ENCODE results near the gene ATP6V1G1.
A peak's percentile ranks its signal among the peaks of the same experiment; 100 is the strongest.

The ATP6V1G1 gene

GRCh38 chr9:114560956-114561355, 26.6 kb upstream of the ATP6V1G1 start:
- Histone ChIP-seq H3K4me1 (ENCODE audit: control extremely low read depth in 1 of 4, control insufficient read depth in 4 of 4, insufficient read depth in 4 of 4, low read length in 3 of 4) (peaks cover 0 to 4% (median 0%) of the 10 kb centered on the region in 4 experiments), H3K36me3 (ENCODE audit: control insufficient read depth in 4 of 4, insufficient read depth in 4 of 4, low read length in 3 of 4) (no peaks in the 10 kb centered on the region), H3K4me3 (ENCODE audit: control insufficient read depth in 1 of 7, extremely low read depth in 1 of 7, insufficient read depth in 4 of 7, low read depth in 2 of 7, low read length in 6 of 7) (no peak overlapping the region), H3K9me3 (ENCODE audit: control extremely low read depth in 1 of 5, control insufficient read depth in 4 of 5, insufficient read depth in 2 of 5, low read depth in 1 of 5, low read length in 4 of 5) (no peaks in the 10 kb centered on the region), H3K27ac (ENCODE audit: insufficient read depth in 1 of 2, low read depth in 1 of 2, low read length in 2 of 2, poor library complexity in 1 of 2, severe bottlenecking in 2 of 2) (no peak overlapping the region), H3K27me3 (replicated peaks in 2 of 5; ENCODE audit: control insufficient read depth in 4 of 5, insufficient read depth in 5 of 5, low read length in 4 of 5) (no peaks in the 10 kb centered on the region)
- ChIA-PET CTCF (interaction anchor here (2.3 kb wide), 1 partner anchor 20 kb away, joined by 5 read pairs; no protein-coding TSS in a partner anchor), POLR2A (no interaction called here)
- DNase-seq = no peak
- 94% methylated on average over 3 of the region's 3 CpGs for WGBS (ENCODE audit: insufficient coverage)

GRCh38 chr9:114561771-114562170, 25.8 kb upstream of the ATP6V1G1 start:
- WGBS (ENCODE audit: insufficient coverage) = 97% methylated on average over 7 of the region's 7 CpGs
- no peak overlapping the region for H3K27ac ChIP-seq (ENCODE audit: insufficient read depth in 1 of 2, low read depth in 1 of 2, low read length in 2 of 2, poor library complexity in 1 of 2, severe bottlenecking in 2 of 2)
- H3K4me3 ChIP-seq (ENCODE audit: control insufficient read depth in 1 of 7, extremely low read depth in 1 of 7, insufficient read depth in 4 of 7, low read depth in 2 of 7, low read length in 6 of 7) = no peak overlapping the region
- peaks cover 0 to 4% (median 0%) of the 10 kb centered on the region in 4 experiments for H3K4me1 ChIP-seq (ENCODE audit: control extremely low read depth in 1 of 4, control insufficient read depth in 4 of 4, insufficient read depth in 4 of 4, low read length in 3 of 4)
- H3K27me3 ChIP-seq (replicated peaks in 2 of 5; ENCODE audit: control insufficient read depth in 4 of 5, insufficient read depth in 5 of 5, low read length in 4 of 5) = no peaks in the 10 kb centered on the region
- no peaks in the 10 kb centered on the region for H3K9me3 ChIP-seq (ENCODE audit: control extremely low read depth in 1 of 5, control insufficient read depth in 4 of 5, insufficient read depth in 2 of 5, low read depth in 1 of 5, low read length in 4 of 5)
- POLR2A ChIA-PET = no interaction called here
- no peaks in the 10 kb centered on the region for H3K36me3 ChIP-seq (ENCODE audit: control insufficient read depth in 4 of 4, insufficient read depth in 4 of 4, low read length in 3 of 4)
- no peak for DNase-seq
- CTCF ChIA-PET = interaction anchor here (2.3 kb wide), 1 partner anchor 21 kb away, joined by 5 read pairs; no protein-coding TSS in a partner anchor

GRCh38 chr9:114565204-114565603, 22.4 kb upstream of the ATP6V1G1 start:
- Histone ChIP-seq H3K9me3 (ENCODE audit: control extremely low read depth in 1 of 5, control insufficient read depth in 4 of 5, insufficient read depth in 2 of 5, low read depth in 1 of 5, low read length in 4 of 5) (no peaks in the 10 kb centered on the region), H3K4me3 (ENCODE audit: control insufficient read depth in 1 of 7, extremely low read depth in 1 of 7, insufficient read depth in 4 of 7, low read depth in 2 of 7, low read length in 6 of 7) (no peak overlapping the region), H3K27me3 (replicated peaks in 2 of 5; ENCODE audit: control insufficient read depth in 4 of 5, insufficient read depth in 5 of 5, low read length in 4 of 5) (no peaks in the 10 kb centered on the region), H3K27ac (ENCODE audit: insufficient read depth in 1 of 2, low read depth in 1 of 2, low read length in 2 of 2, poor library complexity in 1 of 2, severe bottlenecking in 2 of 2) (no peak overlapping the region), H3K36me3 (ENCODE audit: control insufficient read depth in 4 of 4, insufficient read depth in 4 of 4, low read length in 3 of 4) (no peaks in the 10 kb centered on the region), H3K4me1 (ENCODE audit: control extremely low read depth in 1 of 4, control insufficient read depth in 4 of 4, insufficient read depth in 4 of 4, low read length in 3 of 4) (no peaks in the 10 kb centered on the region)
- POLR2A ChIA-PET = interaction anchor here (0.6 kb wide), 1 partner anchor 15 kb away, joined by 3 read pairs; no protein-coding TSS in a partner anchor
- 88% methylated on average over 1 of the region's 3 CpGs for WGBS (ENCODE audit: insufficient coverage)
- CTCF ChIA-PET = no interaction called here
- no peak for DNase-seq

- WGBS (ENCODE audit: insufficient coverage) = 99% methylated on average over 6 of the region's 7 CpGs
- peaks cover 0 to 6% (median 4%) of the 10 kb centered on the region in 4 experiments for H3K4me1 ChIP-seq (ENCODE audit: control extremely low read depth in 1 of 4, control insufficient read depth in 4 of 4, insufficient read depth in 4 of 4, low read length in 3 of 4)
- DNase-seq = no peak
- POLR2A ChIA-PET = no interaction called here
- no peaks in the 10 kb centered on the region for H3K36me3 ChIP-seq (ENCODE audit: control insufficient read depth in 4 of 4, insufficient read depth in 4 of 4, low read length in 3 of 4)
- H3K9me3 ChIP-seq (ENCODE audit: control extremely low read depth in 1 of 5, control insufficient read depth in 4 of 5, insufficient read depth in 2 of 5, low read depth in 1 of 5, low read length in 4 of 5) = no peaks in the 10 kb centered on the region
- CTCF ChIA-PET = no interaction called here
- no peak overlapping the region for H3K27ac ChIP-seq (ENCODE audit: insufficient read depth in 1 of 2, low read depth in 1 of 2, low read length in 2 of 2, poor library complexity in 1 of 2, severe bottlenecking in 2 of 2)
- no peak overlapping the region for H3K4me3 ChIP-seq (ENCODE audit: control insufficient read depth in 1 of 7, extremely low read depth in 1 of 7, insufficient read depth in 4 of 7, low read depth in 2 of 7, low read length in 6 of 7)
- no peaks in the 10 kb centered on the region for H3K27me3 ChIP-seq (replicated peaks in 2 of 5; ENCODE audit: control insufficient read depth in 4 of 5, insufficient read depth in 5 of 5, low read length in 4 of 5)
Measured at GRCh38 chr9:114570742-114571141, 16.8 kb upstream of the ATP6V1G1 start.

GRCh38 chr9:114571391-114571790, 16.2 kb upstream of the ATP6V1G1 start:
- 100% methylated on average over 2 of the region's 3 CpGs for WGBS (ENCODE audit: insufficient coverage)
- DNase-seq = no peak
- POLR2A ChIA-PET = no interaction called here
- H3K27me3 ChIP-seq (replicated peaks in 2 of 5; ENCODE audit: control insufficient read depth in 4 of 5, insufficient read depth in 5 of 5, low read length in 4 of 5) = no peaks in the 10 kb centered on the region
- no peaks in the 10 kb centered on the region for H3K9me3 ChIP-seq (ENCODE audit: control extremely low read depth in 1 of 5, control insufficient read depth in 4 of 5, insufficient read depth in 2 of 5, low read depth in 1 of 5, low read length in 4 of 5)
- no peak overlapping the region for H3K4me3 ChIP-seq (ENCODE audit: control insufficient read depth in 1 of 7, extremely low read depth in 1 of 7, insufficient read depth in 4 of 7, low read depth in 2 of 7, low read length in 6 of 7)
- H3K36me3 ChIP-seq (ENCODE audit: control insufficient read depth in 4 of 4, insufficient read depth in 4 of 4, low read length in 3 of 4) = no peaks in the 10 kb centered on the region
- H3K27ac ChIP-seq (ENCODE audit: insufficient read depth in 1 of 2, low read depth in 1 of 2, low read length in 2 of 2, poor library complexity in 1 of 2, severe bottlenecking in 2 of 2) = no peak overlapping the region
- peaks cover 0 to 6% (median 4%) of the 10 kb centered on the region in 4 experiments for H3K4me1 ChIP-seq (ENCODE audit: control extremely low read depth in 1 of 4, control insufficient read depth in 4 of 4, insufficient read depth in 4 of 4, low read length in 3 of 4)
- CTCF ChIA-PET = no interaction called here

GRCh38 chr9:114572199-114572598, 15.4 kb upstream of the ATP6V1G1 start:
- 90% methylated on average over 2 of the region's 6 CpGs for WGBS (ENCODE audit: insufficient coverage)
- H3K36me3 ChIP-seq (ENCODE audit: control insufficient read depth in 4 of 4, insufficient read depth in 4 of 4, low read length in 3 of 4) = no peaks in the 10 kb centered on the region
- H3K27me3 ChIP-seq (replicated peaks in 2 of 5; ENCODE audit: control insufficient read depth in 4 of 5, insufficient read depth in 5 of 5, low read length in 4 of 5) = no peaks in the 10 kb centered on the region
- DNase-seq = no peak
- POLR2A ChIA-PET = no interaction called here
- H3K4me1 ChIP-seq (ENCODE audit: control extremely low read depth in 1 of 4, control insufficient read depth in 4 of 4, insufficient read depth in 4 of 4, low read length in 3 of 4) = peaks cover 0 to 6% (median 4%) of the 10 kb centered on the region in 4 experiments
- CTCF ChIA-PET = interaction anchor here (1.1 kb wide), 1 partner anchor 109 kb away, joined by 3 read pairs; no protein-coding TSS in a partner anchor
- H3K4me3 ChIP-seq (ENCODE audit: control insufficient read depth in 1 of 7, extremely low read depth in 1 of 7, insufficient read depth in 4 of 7, low read depth in 2 of 7, low read length in 6 of 7) = no peak overlapping the region
- no peaks in the 10 kb centered on the region for H3K9me3 ChIP-seq (ENCODE audit: control extremely low read depth in 1 of 5, control insufficient read depth in 4 of 5, insufficient read depth in 2 of 5, low read depth in 1 of 5, low read length in 4 of 5)
- H3K27ac ChIP-seq (ENCODE audit: insufficient read depth in 1 of 2, low read depth in 1 of 2, low read length in 2 of 2, poor library complexity in 1 of 2, severe bottlenecking in 2 of 2) = no peak overlapping the region

- ChIA-PET POLR2A (interaction anchor here (0.5 kb wide), 1 partner anchor 10 kb away, joined by 4 read pairs; no protein-coding TSS in a partner anchor), CTCF (no interaction called here)
- 0% methylated on average over 1 of the region's 1 CpG for WGBS (ENCODE audit: insufficient coverage)
- Histone ChIP-seq H3K27me3 (replicated peaks in 2 of 5; ENCODE audit: control insufficient read depth in 4 of 5, insufficient read depth in 5 of 5, low read length in 4 of 5) (no peaks in the 10 kb centered on the region), H3K27ac (ENCODE audit: insufficient read depth in 1 of 2, low read depth in 1 of 2, low read length in 2 of 2, poor library complexity in 1 of 2, severe bottlenecking in 2 of 2) (no peak overlapping the region), H3K4me1 (ENCODE audit: control extremely low read depth in 1 of 4, control insufficient read depth in 4 of 4, insufficient read depth in 4 of 4, low read length in 3 of 4) (peaks cover 0 to 6% (median 4%) of the 10 kb centered on the region in 4 experiments), H3K9me3 (ENCODE audit: control extremely low read depth in 1 of 5, control insufficient read depth in 4 of 5, insufficient read depth in 2 of 5, low read depth in 1 of 5, low read length in 4 of 5) (no peaks in the 10 kb centered on the region), H3K4me3 (ENCODE audit: control insufficient read depth in 1 of 7, extremely low read depth in 1 of 7, insufficient read depth in 4 of 7, low read depth in 2 of 7, low read length in 6 of 7) (no peak overlapping the region), H3K36me3 (ENCODE audit: control insufficient read depth in 4 of 4, insufficient read depth in 4 of 4, low read length in 3 of 4) (no peaks in the 10 kb centered on the region)
- DNase-seq = peak in 2 of 3 donors; percentile 37 to 41
Measured at GRCh38 chr9:114574438-114574837, 13.1 kb upstream of the ATP6V1G1 start.

All from common myeloid progenitor, CD34-positive (primary cell).